Left lung (tissue), 10 donors: Measurements from ENCODE around the gene STON1. TPM values are rescaled to one million over a fixed set of nuclear protein-coding genes. Genes with fewer than 3 reads are reported as not detected.

ENCODE experiments used
- ATAC-seq: fragments of 200-7000 bp; cut with Tn5 transposase; one replicate; pipeline ENCODE4 v1.9.1; 2020; ENCODE audit warnings: moderate library complexity
- DNase-seq, 4 donors: peaks; one replicate each; pipeline ENCODE4 v3.0.0-alpha.2; 2013 to 2020
- H3K27ac ChIP-seq, 2 donors: fragments of 200-600 bp; sonication (generic) in 1 of 2; one replicate each; pipeline versions ENCODE4 v1.5.0 to v1.8.0; 2020 to 2021
- H3K27me3 ChIP-seq, 2 donors: fragments of 200-600 bp; sonication (generic) in 1 of 2; one replicate each; pipeline versions ENCODE4 v1.5.0 to v1.8.0; 2020 to 2021
- H3K36me3 ChIP-seq, 2 donors: fragments of 200-600 bp; sonication (generic) in 1 of 2; one replicate each; pipeline versions ENCODE4 v1.5.0 to v1.8.0; 2020 to 2021
- H3K4me1 ChIP-seq, 2 donors: fragments of 200-600 bp; one replicate each; pipeline ENCODE4 v1.8.0; 2021
- H3K4me3 ChIP-seq, 2 donors: fragments of 200-600 bp; sonication (generic) in 1 of 2; one replicate each; pipeline versions ENCODE4 v1.5.0 to v1.8.0; 2020 to 2021; ENCODE audit warnings: mild to moderate bottlenecking in 1 of 2
- H3K9me3 ChIP-seq, 2 donors: fragments of 200-600 bp; sonication (generic) in 1 of 2; one replicate each; pipeline versions ENCODE4 v1.5.0 to v1.8.0; 2020 to 2021
- intact Hi-C, 2 donors: fragments of 100-400 bp; cut with DNase I; formaldehyde crosslinking; loops; one replicate each; pipeline versions ENCODE4 v1.11.2 to v1.14.2; 2022
- polyA plus RNA-seq, 6 donors: library from polyadenylated mRNA; unstranded; fragments of 120-200 nt; gene quantifications; one replicate each; pipeline ENCODE4 v1.2.1, GENCODE V29; 2013; ENCODE audit not compliant: insufficient read length in 6 of 6
- total RNA-seq, 2 donors: library from RNA; stranded (reverse); fragmentation: NEBNext Ultra II Directional; extraction: Animal tissue kit (Norgen Biotek cat#: 25700); gene quantifications; one replicate each; pipeline ENCODE4 v1.2.1, GENCODE V29; 2021
- TF ChIP-seq, protein P1 (sequence below), 2 donors: fragments of 200-600 bp; sonication (generic) in 1 of 2; IDR thresholded peaks; one replicate each; pipeline versions ENCODE4 v1.5.0 to v1.8.0; 2021; ENCODE audit warnings: antibody characterized with exemption in 2 of 2
- donor health status: DM: no; HTN: yes; CAD: no.
- donor health status: DM: no; HTN: no; CAD: no.

STON1 gene
- total and polyA plus RNA-seq, 8 donors = 12.4 to 24.3 (median 19.2) TPM

- Histone ChIP-seq H3K27me3 (no peaks in the 10 kb centered on the region), H3K36me3 (no peaks in the 10 kb centered on the region), H3K9me3 (no peaks in the 10 kb centered on the region), H3K4me1 (peaks cover 3 to 17% of the 10 kb centered on the region in 2 donors), H3K4me3 (no peak overlapping the region), H3K27ac (peak overlapping the region in 1 of 2 donors; percentile 51)
- DNase-seq = no peak
- peak; percentile 35 for ATAC-seq
- intact Hi-C loops = no loop called here
- TF ChIP-seq, protein P1, sequence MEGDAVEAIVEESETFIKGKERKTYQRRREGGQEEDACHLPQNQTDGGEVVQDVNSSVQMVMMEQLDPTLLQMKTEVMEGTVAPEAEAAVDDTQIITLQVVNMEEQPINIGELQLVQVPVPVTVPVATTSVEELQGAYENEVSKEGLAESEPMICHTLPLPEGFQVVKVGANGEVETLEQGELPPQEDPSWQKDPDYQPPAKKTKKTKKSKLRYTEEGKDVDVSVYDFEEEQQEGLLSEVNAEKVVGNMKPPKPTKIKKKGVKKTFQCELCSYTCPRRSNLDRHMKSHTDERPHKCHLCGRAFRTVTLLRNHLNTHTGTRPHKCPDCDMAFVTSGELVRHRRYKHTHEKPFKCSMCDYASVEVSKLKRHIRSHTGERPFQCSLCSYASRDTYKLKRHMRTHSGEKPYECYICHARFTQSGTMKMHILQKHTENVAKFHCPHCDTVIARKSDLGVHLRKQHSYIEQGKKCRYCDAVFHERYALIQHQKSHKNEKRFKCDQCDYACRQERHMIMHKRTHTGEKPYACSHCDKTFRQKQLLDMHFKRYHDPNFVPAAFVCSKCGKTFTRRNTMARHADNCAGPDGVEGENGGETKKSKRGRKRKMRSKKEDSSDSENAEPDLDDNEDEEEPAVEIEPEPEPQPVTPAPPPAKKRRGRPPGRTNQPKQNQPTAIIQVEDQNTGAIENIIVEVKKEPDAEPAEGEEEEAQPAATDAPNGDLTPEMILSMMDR (IDR thresholded peaks at IDR 0.05) = no peak
These were observed 38.6 kb downstream of the STON1 start for GRCh38 chr2:48568547-48568946.

DNA sequence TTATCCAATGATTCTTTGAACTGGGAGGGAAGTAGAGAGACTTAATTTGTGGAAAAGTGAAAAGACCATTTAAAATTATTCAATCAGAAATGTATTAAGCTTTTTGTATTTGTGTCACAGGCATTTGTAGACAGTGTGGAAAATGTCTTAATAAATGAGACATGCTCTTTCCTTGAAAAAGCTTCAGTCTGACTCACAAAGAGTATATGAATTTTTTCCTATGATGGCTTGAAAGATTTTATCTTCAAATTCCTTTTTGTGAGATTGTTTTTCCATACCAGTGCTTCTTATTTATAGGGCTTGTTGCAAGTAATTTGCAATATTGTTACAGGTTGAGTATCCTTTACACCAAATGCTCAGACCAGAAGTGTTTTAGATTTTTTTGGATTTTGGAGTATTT is 39.5 kb downstream of the STON1 start:
- no peaks in the 10 kb centered on the region for H3K9me3 ChIP-seq
- no peaks in the 10 kb centered on the region for H3K36me3 ChIP-seq
- H3K27me3 ChIP-seq = no peaks in the 10 kb centered on the region
- TF ChIP-seq, protein P1 (IDR thresholded peaks at IDR 0.05) = no peak
- H3K4me3 ChIP-seq = no peak overlapping the region
- ATAC-seq = no peak
- peak overlapping the region in 1 of 2 donors; percentile 51 for H3K27ac ChIP-seq
- peaks cover 3 to 17% of the 10 kb centered on the region in 2 donors for H3K4me1 ChIP-seq
- no peak for DNase-seq
- intact Hi-C loops = no loop called here

- no peaks in the 10 kb centered on the region for H3K27me3 ChIP-seq
- H3K4me1 ChIP-seq = peaks cover 3 to 5% of the 10 kb centered on the region in 2 donors
- no peaks in the 10 kb centered on the region for H3K36me3 ChIP-seq
- H3K27ac ChIP-seq = no peak overlapping the region
- H3K9me3 ChIP-seq = no peaks in the 10 kb centered on the region
- H3K4me3 ChIP-seq = no peak overlapping the region
- ATAC-seq (no peak), DNase-seq (no peak)
- TF ChIP-seq, protein P1 (IDR thresholded peaks at IDR 0.05) = no peak
- intact Hi-C loops = no loop called here
These were observed 42.9 kb downstream of the STON1 start for GRCh38 chr2:48572816-48573215.

GRCh38 chr2:48574353-48575287 is 44.7 kb downstream of the STON1 start:
- no peaks in the 10 kb centered on the region for H3K36me3 ChIP-seq
- DNase-seq (no peak), ATAC-seq (no peak)
- H3K4me3 ChIP-seq = no peak overlapping the region
- no peaks in the 10 kb centered on the region for H3K4me1 ChIP-seq
- intact Hi-C loops = no loop called here
- H3K9me3 ChIP-seq = no peaks in the 10 kb centered on the region
- TF ChIP-seq, protein P1 (IDR thresholded peaks at IDR 0.05) = no peak
- no peak overlapping the region for H3K27ac ChIP-seq
- no peaks in the 10 kb centered on the region for H3K27me3 ChIP-seq

- Histone ChIP-seq H3K27ac (no peak overlapping the region), H3K4me3 (no peak overlapping the region), H3K27me3 (no peaks in the 10 kb centered on the region), H3K36me3 (peaks cover 0 to 7% of the 10 kb centered on the region in 2 donors), H3K4me1 (no peaks in the 10 kb centered on the region), H3K9me3 (no peaks in the 10 kb centered on the region)
- ATAC-seq (no peak), DNase-seq (no peak)
- intact Hi-C loops = no loop called here
- TF ChIP-seq, protein P1 (IDR thresholded peaks at IDR 0.05) = no peak
These were observed 48.4 kb downstream of the STON1 start for GRCh38 chr2:48578313-48578712.
